ENCODE results near the gene C17orf78. TPM values are rescaled to one million over a fixed set of nuclear protein-coding genes. Genes with fewer than 3 reads are reported as not detected.

The C17orf78 gene
- total and polyA plus RNA-seq, 2 of the 13 experiments (the other 11 are each of a cell fraction or from before 2014, with no cell fraction given), result not detected

DNA sequence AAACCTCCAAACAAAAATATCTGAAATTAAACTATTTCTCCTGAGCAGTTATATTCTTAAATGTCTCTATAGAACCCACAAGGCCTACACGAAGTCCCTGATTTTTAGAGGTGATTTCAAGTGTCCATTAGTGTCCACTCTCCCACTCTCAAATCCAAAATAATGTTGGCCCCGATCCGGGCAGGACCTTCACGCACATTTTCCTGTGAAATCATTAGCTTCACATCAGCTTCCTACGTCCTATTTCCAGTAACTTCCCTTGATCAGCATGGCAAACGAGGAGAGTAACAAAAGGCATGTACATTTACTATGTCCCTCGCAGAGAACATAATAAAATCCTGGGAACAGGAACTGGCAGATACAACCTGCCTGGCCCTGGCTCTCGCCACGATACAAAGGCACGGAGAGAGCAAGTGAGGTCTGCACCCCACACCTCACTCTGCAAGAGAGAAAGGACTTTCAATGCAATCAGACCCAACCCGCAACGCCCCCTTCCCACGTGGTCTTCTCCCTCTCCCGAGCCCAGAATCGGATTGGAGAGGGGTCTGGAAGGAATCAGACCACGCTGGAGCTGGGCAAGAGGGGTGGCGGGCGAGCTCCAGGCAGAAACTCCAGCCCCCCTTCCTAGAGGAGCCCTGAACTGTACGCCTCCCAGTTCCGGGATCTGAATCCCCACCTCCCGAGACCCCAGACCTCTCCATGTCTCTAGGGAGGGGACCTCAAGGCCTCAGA lies 17.5 kb upstream of the C17orf78 start (continued):
- TF ChIP-seq ZFYVE20 (CRISPR knock-in tag; IDR thresholded peaks at IDR 0.05; ENCODE audit: borderline replicate concordance, low read depth) (no peak), HES4 (CRISPR knock-in tag; IDR thresholded peaks at IDR 0.05; ENCODE audit: borderline replicate concordance) (no peak), ERF (CRISPR knock-in tag; IDR thresholded peaks at IDR 0.05) (no peak), ZNF777 (CRISPR knock-in tag; IDR thresholded peaks at IDR 0.05) (no peak; the same call in 1 of the 2 replicates), ZNF12 (CRISPR knock-in tag; IDR thresholded peaks at IDR 0.05) (no peak), ZNF619 (CRISPR knock-in tag; IDR thresholded peaks at IDR 0.05) (no peak), NRL (CRISPR knock-in tag; IDR thresholded peaks at IDR 0.05; ENCODE audit: borderline replicate concordance) (peak; percentile 92), HOXA9 (CRISPR knock-in tag; IDR thresholded peaks at IDR 0.05; ENCODE audit: borderline replicate concordance) (0 out of 2 replicates have a peak, but pooled peaks have one; percentile 30), ATRX (CRISPR knock-in tag; IDR thresholded peaks at IDR 0.05; ENCODE audit: borderline replicate concordance) (no peak), GTF2F1 (IDR thresholded peaks at IDR 0.05; ENCODE audit: low read length) (no peak), ZBTB3 (CRISPR knock-in tag; IDR thresholded peaks at IDR 0.05; ENCODE audit: borderline replicate concordance, low read depth) (no peak), EHMT2 (IDR thresholded peaks at IDR 0.05; ENCODE audit: borderline replicate concordance, low read depth, low read length) (no peak), ZNF235 (CRISPR knock-in tag; IDR thresholded peaks at IDR 0.05; ENCODE audit: borderline replicate concordance) (no peak), KLF12 (CRISPR knock-in tag; IDR thresholded peaks at IDR 0.05; ENCODE audit: borderline replicate concordance) (no peak), ZNF326 (CRISPR knock-in tag; IDR thresholded peaks at IDR 0.05; ENCODE audit: borderline replicate concordance) (no peak)
- TF ChIP-seq, protein P1, sequence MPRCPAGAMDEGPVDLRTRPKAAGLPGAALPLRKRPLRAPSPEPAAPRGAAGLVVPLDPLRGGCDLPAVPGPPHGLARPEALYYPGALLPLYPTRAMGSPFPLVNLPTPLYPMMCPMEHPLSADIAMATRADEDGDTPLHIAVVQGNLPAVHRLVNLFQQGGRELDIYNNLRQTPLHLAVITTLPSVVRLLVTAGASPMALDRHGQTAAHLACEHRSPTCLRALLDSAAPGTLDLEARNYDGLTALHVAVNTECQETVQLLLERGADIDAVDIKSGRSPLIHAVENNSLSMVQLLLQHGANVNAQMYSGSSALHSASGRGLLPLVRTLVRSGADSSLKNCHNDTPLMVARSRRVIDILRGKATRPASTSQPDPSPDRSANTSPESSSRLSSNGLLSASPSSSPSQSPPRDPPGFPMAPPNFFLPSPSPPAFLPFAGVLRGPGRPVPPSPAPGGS (CRISPR knock-in tag; IDR thresholded peaks at IDR 0.05), result no peak
- TF ChIP-seq, protein P2, sequence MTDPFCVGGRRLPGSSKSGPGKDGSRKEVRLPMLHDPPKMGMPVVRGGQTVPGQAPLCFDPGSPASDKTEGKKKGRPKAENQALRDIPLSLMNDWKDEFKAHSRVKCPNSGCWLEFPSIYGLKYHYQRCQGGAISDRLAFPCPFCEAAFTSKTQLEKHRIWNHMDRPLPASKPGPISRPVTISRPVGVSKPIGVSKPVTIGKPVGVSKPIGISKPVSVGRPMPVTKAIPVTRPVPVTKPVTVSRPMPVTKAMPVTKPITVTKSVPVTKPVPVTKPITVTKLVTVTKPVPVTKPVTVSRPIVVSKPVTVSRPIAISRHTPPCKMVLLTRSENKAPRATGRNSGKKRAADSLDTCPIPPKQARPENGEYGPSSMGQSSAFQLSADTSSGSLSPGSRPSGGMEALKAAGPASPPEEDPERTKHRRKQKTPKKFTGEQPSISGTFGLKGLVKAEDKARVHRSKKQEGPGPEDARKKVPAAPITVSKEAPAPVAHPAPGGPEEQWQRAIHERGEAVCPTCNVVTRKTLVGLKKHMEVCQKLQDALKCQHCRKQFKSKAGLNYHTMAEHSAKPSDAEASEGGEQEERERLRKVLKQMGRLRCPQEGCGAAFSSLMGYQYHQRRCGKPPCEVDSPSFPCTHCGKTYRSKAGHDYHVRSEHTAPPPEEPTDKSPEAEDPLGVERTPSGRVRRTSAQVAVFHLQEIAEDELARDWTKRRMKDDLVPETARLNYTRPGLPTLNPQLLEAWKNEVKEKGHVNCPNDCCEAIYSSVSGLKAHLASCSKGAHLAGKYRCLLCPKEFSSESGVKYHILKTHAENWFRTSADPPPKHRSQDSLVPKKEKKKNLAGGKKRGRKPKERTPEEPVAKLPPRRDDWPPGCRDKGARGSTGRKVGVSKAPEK (CRISPR knock-in tag; IDR thresholded peaks at IDR 0.05; ENCODE audit: borderline replicate concordance), result no peak
- TF ChIP-seq, protein P3, sequence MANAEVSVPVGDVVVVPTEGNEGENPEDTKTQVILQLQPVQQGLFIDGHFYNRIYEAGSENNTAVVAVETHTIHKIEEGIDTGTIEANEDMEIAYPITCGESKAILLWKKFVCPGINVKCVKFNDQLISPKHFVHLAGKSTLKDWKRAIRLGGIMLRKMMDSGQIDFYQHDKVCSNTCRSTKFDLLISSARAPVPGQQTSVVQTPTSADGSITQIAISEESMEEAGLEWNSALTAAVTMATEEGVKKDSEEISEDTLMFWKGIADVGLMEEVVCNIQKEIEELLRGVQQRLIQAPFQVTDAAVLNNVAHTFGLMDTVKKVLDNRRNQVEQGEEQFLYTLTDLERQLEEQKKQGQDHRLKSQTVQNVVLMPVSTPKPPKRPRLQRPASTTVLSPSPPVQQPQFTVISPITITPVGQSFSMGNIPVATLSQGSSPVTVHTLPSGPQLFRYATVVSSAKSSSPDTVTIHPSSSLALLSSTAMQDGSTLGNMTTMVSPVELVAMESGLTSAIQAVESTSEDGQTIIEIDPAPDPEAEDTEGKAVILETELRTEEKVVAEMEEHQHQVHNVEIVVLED (CRISPR knock-in tag; IDR thresholded peaks at IDR 0.05; ENCODE audit: borderline replicate concordance), result no peak
- TF ChIP-seq, protein P4, sequence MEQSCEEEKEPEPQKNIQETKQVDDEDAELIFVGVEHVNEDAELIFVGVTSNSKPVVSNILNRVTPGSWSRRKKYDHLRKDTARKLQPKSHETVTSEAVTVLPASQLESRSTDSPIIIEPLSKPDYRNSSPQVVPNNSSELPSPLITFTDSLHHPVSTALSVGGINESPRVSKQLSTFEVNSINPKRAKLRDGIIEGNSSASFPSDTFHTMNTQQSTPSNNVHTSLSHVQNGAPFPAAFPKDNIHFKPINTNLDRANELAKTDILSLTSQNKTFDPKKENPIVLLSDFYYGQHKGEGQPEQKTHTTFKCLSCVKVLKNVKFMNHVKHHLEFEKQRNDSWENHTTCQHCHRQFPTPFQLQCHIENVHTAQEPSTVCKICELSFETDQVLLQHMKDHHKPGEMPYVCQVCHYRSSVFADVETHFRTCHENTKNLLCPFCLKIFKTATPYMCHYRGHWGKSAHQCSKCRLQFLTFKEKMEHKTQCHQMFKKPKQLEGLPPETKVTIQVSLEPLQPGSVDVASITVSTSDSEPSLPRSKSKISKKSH (CRISPR knock-in tag; IDR thresholded peaks at IDR 0.05; ENCODE audit: borderline replicate concordance), result peak; percentile 86; the same call in 1 of the 2 replicates
- TF ChIP-seq, protein P5, sequence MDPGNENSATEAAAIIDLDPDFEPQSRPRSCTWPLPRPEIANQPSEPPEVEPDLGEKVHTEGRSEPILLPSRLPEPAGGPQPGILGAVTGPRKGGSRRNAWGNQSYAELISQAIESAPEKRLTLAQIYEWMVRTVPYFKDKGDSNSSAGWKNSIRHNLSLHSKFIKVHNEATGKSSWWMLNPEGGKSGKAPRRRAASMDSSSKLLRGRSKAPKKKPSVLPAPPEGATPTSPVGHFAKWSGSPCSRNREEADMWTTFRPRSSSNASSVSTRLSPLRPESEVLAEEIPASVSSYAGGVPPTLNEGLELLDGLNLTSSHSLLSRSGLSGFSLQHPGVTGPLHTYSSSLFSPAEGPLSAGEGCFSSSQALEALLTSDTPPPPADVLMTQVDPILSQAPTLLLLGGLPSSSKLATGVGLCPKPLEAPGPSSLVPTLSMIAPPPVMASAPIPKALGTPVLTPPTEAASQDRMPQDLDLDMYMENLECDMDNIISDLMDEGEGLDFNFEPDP (CRISPR knock-in tag; conservative IDR thresholded peaks at IDR 0.05), result no peak
